Airway epithelial cell (primary cell): Measurements from ENCODE around the gene YIPF2. TPM values are rescaled to one million over a fixed set of nuclear protein-coding genes. Genes with fewer than 3 reads are reported as not detected.

Experiments used
- total RNA-seq: library from RNA; depleted of rRNA; stranded (reverse); fragments of >200 nt; gene quantifications from 2 replicates; pipeline ENCODE4 v1.2.3, GENCODE V29; 2015

YIPF2 gene
- total RNA-seq: 64.7 and 93.9 TPM in 2 replicates

DNA sequence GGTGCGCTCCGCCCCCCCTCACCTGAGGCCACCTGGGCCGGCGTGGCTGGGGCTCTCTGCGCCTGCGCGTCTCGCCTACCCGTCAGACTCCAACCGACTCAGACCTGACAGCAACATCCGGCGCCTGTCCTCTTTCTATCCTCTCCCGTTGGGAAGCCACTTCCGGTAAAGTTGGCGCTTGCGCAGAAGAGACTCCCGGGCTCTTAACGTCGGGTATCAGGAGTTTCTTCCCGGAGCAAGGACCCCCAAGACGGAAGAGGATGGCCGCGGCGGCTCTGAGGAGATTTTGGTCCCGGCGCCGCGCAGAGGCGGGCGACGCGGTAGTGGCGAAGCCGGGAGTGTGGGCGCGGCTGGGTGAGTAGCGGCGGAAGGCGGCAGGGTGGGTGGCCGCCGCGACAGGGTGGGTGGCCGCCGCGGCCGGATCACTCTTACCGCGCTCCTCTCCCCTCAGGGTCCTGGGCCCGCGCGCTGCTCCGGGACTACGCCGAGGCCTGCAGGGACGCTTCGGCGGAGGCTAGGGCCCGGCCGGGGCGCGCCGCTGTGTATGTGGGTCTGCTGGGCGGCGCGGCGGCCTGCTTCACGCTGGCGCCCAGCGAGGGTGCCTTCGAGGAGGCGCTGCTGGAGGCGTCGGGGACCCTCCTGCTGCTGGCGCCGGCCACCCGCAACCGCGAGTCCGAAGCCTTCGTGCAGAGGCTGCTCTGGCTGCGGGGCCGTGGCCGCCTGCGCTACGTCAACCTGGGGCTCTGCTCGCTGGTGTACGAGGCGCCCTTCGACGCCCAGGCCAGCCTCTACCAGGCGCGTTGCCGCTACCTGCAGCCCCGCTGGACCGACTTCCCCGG is at the start of gene YIPF2, which contains the start of gene TIMM29:
Gene YIPF2 (minus strand): TSS at position 77 of the 839 bp plus-strand sequence. CDS start 229 bp downstream, outside the sequence.
Gene TIMM29 (plus strand): TSS at position 249 of the 839 bp plus-strand sequence. CDS start 12 bp downstream, at position 261.

GRCh38 chr19:10960314-10961072 is 32.1 kb upstream of the YIPF2 start, which contains the start of gene SMARCA4:
Gene SMARCA4 (plus strand): TSS chr19:10961030. CDS start chr19:10984152, 23,122 bp downstream.

Other genes with a start within 250 kb of the YIPF2 start
- 19.0 and 21.8 TPM in 2 replicates for gene QTRT1, start 227.2 kb downstream of the YIPF2 start, total RNA-seq
- gene DNM2, start 210.6 kb downstream of the YIPF2 start, total RNA-seq: 75.2 and 86.7 TPM in 2 replicates
- 47.3 and 53.1 TPM in 2 replicates for gene TMED1, start 92.4 kb downstream of the YIPF2 start, total RNA-seq
- gene C19orf38, start 80.2 kb downstream of the YIPF2 start, total RNA-seq: not detected in 2 replicates
- 30.8 and 47.0 TPM in 2 replicates for gene CARM1, start 57.1 kb downstream of the YIPF2 start, total RNA-seq
- gene TIMM29, start 172 bp upstream of the YIPF2 start, total RNA-seq: 36.9 and 40.2 TPM in 2 replicates
- gene SMARCA4, start 32.4 kb upstream of the YIPF2 start, total RNA-seq: 140 and 170 TPM in 2 replicates
- 253 and 278 TPM in 2 replicates for gene LDLR, start 160.8 kb upstream of the YIPF2 start, total RNA-seq
- 31.2 and 40.9 TPM in 2 replicates for gene SPC24, start 227.1 kb upstream of the YIPF2 start, total RNA-seq